ENCODE measurements around the gene BCAS3.

DNA sequence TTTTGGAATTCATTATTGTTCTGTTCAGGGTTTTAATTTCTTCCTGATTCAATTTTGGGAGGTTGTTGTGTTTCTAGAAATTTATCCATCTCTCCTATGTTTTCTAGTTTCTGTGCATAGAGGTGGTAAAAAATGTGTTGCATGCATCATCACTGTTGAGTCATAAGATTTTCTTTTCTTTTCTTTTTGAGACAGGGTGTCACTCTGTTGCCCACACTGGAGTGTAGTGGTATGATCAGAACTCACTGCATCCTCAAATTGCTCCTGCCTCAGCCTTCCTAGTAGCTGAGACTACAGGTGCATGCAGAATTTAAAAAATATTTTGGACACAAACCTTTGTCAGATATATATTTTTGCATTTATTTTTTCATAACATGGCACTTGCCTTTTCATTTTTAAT is 184.8 kb downstream of the BCAS3 start:
- TF ChIP-seq, protein P1, sequence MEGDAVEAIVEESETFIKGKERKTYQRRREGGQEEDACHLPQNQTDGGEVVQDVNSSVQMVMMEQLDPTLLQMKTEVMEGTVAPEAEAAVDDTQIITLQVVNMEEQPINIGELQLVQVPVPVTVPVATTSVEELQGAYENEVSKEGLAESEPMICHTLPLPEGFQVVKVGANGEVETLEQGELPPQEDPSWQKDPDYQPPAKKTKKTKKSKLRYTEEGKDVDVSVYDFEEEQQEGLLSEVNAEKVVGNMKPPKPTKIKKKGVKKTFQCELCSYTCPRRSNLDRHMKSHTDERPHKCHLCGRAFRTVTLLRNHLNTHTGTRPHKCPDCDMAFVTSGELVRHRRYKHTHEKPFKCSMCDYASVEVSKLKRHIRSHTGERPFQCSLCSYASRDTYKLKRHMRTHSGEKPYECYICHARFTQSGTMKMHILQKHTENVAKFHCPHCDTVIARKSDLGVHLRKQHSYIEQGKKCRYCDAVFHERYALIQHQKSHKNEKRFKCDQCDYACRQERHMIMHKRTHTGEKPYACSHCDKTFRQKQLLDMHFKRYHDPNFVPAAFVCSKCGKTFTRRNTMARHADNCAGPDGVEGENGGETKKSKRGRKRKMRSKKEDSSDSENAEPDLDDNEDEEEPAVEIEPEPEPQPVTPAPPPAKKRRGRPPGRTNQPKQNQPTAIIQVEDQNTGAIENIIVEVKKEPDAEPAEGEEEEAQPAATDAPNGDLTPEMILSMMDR (IDR thresholded peaks at IDR 0.05; ENCODE audit: low read depth, low read length), result no peak
- no peak for TF ChIP-seq EZH2phosphoT487 (IDR thresholded peaks at IDR 0.05; ENCODE audit: low read depth)

Measured in OCI-LY3 (cell line).